CD1c-positive myeloid dendritic cell (primary cell): ENCODE results near the gene FLNB.
"Not testable (repeated sequence)": the region's sequence is repeated elsewhere in the genome, so short reads cannot be mapped to it uniquely, and the experiment has no call there.

Source experiments
- DNase-seq: peaks from one replicate; pipeline ENCODE4 v3.0.0-alpha.2; 2016; ENCODE audit errors: extremely low spot score

The FLNB gene

DNA sequence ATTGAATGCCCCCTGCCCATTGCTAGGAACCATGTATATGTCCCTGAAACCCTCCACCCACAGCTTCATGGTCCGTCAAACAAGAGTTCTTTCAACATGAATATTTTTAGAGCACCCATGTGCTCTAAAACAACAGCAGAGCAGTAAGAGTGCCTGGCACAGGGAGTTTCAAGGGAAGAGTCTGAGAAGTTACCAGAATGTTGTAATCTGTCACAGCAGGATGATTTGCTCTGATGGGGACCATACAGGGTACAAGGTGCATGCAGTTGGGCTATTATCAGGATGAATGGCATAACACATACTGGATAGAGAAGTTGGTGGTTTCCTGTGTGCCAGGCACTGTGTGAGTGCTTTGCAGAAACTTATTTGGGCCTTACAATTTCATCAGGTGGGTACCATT is 27.8 kb upstream of the FLNB start:
- no peak for DNase-seq

DNA sequence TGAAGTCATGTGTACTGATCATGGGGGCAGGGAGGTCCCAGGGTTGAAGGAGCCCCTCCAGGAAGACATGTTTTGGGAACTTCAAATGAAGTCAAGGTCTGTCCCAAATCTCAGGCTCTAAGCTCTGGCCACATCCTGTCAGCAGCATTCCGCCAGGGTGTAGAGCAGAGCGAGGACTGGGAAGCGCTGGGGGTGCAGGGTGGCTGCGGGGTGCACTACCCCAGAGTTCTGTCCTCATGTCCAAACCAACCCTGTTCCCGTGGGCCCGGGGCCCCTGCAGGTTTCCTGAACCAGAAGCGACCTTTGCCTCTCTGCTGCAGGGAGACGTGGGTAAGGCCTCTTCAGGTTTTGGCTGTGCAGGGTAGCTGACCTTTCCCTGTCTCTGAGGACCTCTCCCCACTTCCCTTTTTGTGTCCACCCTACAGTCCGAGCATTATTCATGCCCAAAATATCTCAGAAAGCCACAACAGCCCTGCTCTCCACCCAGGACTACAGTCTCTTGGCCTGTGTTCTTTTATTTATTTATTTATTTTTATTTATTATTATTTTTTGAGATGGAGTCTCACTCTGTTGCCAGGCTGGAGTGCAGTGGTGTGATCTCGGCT is 26.6 kb upstream of the FLNB start:
- DNase-seq: peak; percentile 51

DNA sequence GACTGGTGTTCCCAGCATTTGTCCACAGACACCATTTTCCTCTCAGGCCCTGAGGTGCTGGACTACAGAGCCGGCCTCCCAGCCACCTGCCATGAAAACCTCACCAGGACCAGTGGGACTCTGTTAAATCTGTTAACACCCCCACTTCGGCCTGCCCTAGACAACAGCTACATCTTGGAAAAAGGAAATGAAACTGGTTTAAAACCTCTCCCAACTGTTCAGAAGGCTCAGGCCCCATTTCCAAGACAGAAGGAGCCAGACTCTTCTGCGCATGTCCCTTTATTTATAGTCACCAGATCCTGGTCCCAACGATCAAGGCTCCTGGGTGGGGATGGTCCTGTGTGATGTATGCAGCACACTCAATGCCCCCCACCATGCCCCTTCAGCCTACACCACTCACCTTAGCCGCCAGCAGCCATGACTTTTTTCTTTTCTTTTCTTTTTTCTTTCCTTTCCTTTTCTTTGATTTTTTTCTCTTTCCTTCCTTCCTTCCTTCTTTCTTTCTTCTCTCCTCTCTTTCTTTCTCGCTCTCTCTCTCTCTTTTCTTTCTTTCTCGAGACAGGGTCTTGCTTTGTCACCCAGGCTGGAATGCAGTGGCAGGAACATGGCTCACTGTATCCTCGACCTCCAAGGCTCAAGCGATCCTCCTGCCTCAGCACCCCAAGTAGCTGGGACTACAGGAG is 25.5 kb upstream of the FLNB start:
- peak; percentile 73 for DNase-seq

DNA sequence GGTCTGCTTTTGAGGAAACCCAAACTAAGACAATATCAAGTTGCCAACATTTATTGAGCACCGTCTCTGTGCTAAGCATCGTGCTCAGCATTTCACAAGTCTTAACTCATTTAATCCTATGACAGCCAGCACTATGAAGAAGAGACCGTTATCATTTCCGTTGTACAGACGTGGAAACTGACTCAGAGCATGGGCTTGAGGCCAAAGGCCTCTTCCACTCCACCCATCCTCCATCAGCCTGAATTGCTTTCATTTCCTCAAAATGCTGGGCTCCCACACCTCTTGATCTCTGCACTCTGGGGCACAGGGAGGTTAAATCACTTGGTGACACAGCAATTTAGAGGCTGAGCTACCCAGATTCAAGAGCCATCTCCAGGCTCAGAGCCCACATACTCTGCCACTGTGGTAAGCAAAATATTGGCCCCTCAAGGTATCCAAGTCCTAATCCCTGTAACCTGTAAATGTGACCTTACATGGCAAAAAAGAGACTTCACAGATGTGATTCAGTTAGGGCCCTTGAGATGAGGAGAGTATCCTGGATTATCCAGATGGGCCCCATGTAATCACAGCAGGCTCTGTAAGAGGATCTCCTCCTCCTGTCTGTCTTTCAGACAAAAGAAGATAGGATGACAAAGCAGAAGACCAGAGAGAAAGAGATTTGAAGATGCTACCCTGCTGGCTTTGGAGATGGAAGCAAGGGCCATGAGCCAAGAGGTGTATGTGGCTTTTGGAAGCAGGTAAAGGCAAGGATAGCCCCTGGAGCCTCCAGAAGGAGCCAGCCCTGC is 24.3 kb upstream of the FLNB start:
- peak; percentile 95 for DNase-seq

DNA sequence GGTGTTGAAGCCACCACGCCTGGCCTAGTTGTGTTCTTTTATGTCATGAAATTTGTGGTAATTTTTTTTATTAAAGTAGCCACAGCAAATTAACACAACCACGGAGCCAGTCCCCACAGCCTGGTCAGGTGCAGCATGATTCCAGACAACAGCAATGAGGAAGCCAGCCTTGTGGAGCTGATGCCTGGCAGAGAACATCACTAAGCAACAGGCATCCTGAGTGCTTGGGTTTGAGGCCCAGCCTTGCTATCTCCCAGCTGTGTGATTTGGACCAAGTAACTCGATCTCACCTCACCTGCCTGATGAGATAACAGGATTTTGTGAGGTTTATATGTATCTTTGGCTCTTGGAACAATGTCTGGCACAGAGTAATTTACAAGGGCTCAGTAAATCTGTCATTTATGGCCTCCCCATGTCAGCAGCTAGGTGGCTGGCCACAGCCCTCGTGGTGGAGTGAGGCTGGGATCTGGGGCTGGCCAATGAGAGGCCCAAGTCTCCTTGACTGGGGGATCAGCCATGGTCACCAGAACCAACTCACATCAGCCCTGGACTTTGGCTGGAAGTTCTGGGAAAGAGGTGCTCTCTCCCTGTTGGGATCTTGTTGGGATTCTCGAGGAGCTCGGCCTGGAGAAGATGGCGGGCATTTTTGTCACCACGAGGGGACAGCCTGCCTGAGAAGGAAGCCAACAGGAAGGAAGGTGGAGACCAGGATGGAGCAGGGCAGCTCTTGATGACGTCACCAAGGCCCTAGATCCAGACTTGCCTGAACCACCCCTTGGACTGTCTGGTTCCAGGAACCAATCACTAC is 22.8 kb upstream of the FLNB start:
- peak; percentile 48 for DNase-seq

- DNase-seq: no peak
These were observed 22.3 kb upstream of the FLNB start for GRCh38 chr3:57985984-57986246.

- DNase-seq: no peak
These were observed 22.0 kb upstream of the FLNB start for GRCh38 chr3:57986261-57986660.

- not testable (repeated sequence) for DNase-seq
These were observed 19.0 kb upstream of the FLNB start for GRCh38 chr3:57989198-57989597.

- no peak for DNase-seq
These were observed 18.6 kb upstream of the FLNB start for GRCh38 chr3:57989646-57990045.

DNA sequence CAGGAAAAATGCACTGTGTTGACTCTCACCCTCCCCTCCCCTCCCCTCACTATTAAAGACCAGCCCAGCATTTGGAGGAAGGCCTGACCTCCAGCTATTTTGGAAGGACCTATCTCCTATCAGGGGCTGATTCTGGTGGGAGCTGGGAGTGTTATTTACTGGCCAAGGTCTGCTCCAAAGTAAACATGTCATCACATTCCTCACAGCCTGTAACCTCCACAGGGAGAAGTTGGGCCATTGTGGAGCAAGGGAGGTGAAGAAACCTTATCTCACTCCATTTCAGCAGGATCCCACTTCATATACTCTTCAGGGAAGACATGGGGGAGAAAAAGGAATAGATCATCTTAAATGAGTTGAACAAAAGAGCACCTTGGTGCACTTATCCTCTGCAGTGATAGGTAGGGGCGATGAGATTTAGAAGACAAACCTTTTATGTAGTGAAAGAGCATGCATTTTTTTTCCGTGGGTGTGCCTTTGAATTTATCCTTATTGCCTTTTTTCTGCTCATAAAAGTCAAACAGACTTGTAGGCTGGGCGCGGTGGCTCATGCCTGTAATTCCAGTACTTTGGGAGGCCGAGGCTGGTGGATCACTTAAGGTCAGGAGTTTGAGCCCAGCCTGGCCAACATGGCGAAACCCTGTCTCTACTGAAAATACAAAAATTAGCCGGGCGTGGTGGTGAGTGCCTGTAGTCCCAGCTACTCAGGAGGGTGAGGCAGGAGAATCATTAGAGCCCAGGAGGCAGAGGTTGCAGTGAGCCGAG is 15.6 kb upstream of the FLNB start:
- no peak for DNase-seq

DNA sequence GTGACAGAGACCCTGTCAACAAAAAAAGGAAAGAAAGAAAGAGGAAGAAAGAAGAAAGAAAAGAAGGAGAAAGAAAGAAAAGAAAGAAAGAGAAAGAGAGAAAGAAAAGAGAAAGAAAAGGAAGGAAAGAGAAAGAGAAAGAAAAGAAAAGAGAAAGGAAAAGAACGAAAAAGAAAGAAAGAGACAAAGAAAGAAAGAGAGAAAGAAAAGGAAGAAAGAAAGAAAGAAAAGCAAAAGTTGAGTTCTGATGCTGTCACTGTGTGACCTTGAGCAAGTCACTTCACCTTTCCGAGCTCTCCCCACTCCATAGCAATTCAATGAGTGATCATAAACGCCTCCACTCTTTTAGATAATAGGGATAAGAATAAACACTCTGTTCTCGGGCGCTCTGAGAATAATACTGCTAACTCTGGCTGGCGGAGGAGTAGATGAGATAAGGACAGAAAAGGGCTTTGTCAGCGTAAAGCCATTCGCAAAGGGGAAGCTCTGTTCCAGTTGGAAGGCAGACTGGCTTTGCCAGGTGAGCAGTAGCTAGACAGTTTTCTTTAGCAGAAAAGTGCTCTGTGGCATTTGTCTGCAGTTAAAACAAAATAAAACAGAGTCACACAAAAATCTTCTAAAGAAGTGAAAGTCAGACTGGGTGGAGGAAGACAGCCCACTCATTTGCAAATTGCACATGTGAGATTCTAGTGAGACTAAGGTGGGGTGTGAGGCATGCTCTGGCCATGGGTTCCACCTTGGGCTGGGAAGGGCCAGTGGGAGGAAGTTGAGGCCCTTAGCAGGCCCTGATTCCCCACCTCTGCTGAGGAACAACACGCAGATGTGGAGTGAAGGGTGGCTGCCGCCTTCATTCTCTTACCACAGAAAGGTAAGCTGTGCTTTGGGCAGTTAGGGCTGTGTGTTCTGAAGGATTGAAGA is 9.6 kb upstream of the FLNB start:
- DNase-seq: peak; percentile 65

DNA sequence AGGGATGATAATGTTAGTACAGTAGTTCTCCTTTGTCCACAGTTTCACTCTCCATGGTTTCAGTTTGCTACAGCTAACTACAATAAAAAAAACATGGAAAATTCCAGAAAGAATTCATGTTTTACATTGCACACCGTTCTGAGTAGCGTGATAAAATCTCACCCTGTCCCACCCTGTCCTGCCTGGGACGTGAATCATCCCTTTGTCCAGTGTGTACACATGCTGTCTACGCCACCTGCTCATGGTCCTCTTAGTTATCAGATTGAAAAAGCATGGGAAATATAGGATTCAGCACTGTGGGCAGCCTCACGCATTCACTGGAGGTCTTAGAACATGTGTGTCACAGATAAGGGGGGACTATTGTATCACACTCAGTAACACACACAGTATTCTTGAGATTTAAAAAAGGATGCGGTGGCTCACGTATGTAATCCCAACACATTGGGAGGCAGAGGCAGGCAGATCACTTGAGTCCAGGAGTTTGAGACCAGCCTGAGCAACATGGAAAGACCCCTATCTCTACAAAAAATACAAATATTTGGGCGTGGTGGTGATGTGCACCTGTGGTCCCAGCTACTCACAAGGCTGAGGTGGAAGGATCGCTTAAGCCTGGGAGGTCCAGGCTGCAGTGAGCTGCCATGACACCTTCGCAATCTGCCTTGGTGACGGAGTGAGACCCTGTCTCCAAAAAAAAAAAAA is 8.7 kb upstream of the FLNB start:
- DNase-seq: no peak

DNA sequence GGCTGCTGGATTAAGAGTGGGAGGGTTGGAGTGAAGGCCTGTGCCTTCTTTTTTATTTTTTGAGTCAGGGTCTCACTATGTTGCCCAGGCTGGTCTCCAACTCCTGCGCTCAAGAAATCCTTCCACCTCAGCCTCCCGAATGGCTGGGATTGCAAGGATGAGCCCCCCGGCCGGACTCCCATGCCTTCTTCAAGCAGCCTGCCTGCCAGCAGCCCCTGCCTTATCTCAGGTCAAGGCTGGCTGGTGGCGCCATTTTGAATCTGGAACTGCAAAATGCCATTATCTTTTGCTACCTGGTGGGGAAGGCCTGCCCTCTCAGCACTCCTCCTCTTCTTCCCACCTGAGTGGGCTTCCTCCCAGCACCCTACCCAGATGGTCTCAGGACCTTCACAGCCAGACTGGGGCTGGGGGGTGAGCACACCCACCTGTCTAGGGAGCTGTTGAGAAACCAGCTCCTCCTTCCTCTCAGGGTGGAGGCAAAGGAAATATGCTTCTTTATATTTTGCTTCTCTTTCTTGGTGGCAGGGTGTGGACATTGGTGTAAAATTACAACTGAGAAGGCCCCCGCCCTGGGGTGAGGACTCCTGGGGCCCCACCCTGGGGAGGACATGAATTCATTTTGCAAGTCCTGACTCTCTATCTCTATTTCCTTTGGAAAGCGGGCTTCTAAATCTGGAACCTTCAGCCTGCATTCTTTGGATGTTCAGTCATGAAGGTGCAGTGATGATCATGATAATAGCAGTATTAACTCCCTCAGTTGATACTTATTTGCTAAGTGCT is 7.7 kb upstream of the FLNB start:
- DNase-seq: no peak

GRCh38 chr3:58001086-58001467 is 7.1 kb upstream of the FLNB start:
- no peak for DNase-seq

DNA sequence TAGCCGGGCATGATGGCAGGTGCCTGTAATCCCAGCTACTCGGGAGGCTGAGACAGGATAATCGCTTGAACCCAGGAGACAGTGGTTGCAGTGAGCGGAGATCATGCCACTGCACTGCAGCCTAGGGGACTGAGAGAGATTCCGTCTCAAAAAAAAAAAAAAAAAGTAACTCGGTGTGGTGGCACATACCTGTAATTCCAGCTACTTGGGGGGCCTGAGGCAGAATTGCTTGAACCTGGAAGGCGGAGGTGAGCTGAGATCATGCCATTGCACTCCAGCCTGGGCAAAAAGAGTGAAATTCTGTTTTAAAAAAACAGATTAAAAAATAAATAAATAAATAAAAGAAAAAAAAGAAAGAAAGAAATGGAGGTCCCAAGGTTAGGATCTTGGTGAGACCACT is 6.2 kb upstream of the FLNB start:
- DNase-seq: no peak

DNA sequence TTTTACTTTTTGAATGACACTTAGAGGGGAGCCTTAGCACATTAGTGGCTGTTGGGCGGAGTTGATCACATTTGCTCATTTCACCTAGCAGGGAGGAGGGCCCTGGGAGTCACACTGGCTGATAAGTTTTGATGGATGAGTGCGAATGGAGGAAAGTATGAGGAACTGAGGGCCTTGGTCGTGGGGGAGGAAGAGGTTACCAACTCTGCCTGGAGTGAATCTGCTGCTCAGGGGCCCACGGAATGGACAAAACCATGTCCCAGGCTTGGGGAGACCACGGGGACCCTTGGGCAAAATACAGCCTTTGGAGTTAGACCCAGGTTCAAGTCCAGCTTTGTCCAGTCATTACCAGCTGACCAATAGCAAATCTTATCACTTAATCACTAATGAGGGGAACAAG is 5.1 kb upstream of the FLNB start:
- DNase-seq: no peak

DNA sequence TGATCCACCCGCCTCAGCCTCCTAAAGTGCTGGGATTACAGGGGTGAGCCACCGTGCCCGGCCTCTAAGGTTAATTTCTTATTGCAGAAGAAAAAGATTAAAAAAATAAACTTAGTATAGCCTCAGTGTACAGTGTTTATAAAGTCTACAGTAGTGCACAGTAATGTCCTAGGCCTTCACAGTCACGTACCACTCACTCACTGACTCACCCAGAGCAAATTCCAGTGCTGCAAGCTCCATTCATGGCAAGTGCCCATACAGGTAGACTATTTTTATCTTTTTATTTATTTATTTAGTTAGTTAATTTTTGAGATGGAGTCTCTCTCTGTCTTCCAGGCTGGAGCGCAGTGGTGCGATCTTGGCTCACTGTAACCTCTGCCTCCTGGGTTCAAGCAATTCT is 3.2 kb upstream of the FLNB start:
- no peak for DNase-seq

DNA sequence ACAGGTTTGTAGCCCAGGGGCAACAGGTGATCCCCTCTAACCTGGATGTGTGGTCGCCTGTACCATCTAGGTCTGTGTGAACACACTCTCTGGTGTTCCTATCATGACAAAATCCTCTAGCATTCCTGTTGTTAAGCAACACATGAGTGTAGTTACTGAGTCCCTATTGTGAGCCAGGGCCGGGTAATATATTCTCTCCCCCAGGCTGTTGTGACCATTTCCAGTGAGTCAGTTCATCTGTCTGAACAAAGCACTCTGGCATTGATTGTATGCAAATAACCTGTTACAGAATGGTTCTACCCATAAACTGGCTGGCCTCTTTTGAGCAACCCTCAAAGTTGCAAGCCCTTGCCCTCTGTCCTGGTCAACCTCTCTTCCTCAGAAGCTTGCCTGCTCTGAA is 2.6 kb upstream of the FLNB start:
- no peak for DNase-seq

GRCh38 chr3:58006661-58007060 is 1.6 kb upstream of the FLNB start:
- no peak for DNase-seq
